Left renal pelvis (tissue), 4 donors: ENCODE measurements around the gene ANKFN1. TPM values are rescaled to one million over a fixed set of nuclear protein-coding genes. Genes with fewer than 3 reads are reported as not detected.

Experiments
- DNase-seq, 4 donors: peaks; one replicate each; pipeline ENCODE4 v3.0.0-alpha.2; 2013; ENCODE audit warnings: low read depth in 4 of 4, low spot score in 3 of 4
- polyA plus RNA-seq, 4 donors: library from polyadenylated mRNA; unstranded; fragments of 120-200 nt; gene quantifications; one replicate each; pipeline ENCODE4 v1.2.1, GENCODE V29; 2013; ENCODE audit not compliant: insufficient read length in 4 of 4

The ANKFN1 gene
- polyA plus RNA-seq, 4 donors = 0.80 to 1.4 (median 1.1) TPM

- DNase-seq = no peak
These were observed 273.6 kb downstream of the ANKFN1 start for GRCh38 chr17:56426901-56427300.

DNA sequence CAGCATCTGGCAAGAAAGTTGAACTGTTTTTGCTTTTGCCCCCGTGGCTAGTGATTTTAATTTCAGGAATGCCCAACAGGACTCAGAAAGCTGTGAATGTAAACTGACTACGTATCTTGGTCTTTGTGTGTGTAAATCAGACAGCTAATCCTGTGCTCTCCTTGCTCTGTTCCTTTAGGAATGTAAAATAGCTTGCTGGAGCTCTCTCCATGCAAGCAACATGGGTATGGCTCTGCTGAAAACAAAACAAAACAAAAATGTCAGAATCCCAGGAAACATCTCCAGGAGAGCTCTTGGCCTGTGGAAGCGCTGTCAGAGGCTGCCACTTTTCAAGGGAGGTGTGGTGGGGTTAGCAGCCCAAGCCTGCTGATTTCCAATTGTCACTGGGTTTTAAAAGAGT is 278.5 kb downstream of the ANKFN1 start:
- DNase-seq = no peak

DNA sequence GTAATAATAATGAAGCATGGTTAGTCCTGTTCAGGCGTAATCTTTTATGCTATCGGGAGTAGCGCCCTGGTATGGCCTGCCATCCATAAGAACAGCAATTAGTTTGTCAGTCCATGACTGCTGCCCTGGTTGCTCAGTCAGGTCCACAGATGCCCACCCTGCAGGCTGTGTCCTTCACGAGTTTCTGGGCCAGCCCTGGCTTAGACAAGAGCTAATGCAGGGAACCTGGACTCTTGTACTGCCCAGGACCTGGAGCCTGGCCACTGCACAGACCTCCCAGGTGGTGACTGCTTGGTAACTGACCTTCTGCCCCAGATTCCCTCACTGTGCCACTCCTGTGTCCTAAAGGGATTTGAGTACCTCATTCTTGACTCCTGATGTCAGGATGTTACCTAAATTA is 279.2 kb downstream of the ANKFN1 start:
- DNase-seq = no peak

- DNase-seq = no peak
These were observed 281.3 kb downstream of the ANKFN1 start for GRCh38 chr17:56434610-56435009.

DNA sequence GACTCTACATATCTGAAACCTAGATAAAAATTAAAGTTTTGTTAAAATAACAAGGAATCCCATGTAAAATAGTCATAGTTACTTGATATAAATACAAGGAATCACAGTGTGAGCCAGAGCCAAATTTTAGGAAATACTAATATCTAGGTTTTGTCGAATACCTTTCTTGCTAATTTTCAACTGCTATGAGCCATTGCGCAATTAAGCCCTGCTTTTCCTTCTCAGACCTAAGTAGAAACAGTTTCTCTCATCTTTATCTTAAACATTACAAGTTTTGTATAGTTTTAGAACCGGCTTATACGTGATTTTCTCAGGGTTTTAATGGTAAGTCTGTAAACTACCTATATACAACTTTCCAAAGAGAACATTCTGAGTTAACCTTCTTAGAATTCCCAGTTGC is 282.9 kb downstream of the ANKFN1 start:
- DNase-seq = no peak

DNA sequence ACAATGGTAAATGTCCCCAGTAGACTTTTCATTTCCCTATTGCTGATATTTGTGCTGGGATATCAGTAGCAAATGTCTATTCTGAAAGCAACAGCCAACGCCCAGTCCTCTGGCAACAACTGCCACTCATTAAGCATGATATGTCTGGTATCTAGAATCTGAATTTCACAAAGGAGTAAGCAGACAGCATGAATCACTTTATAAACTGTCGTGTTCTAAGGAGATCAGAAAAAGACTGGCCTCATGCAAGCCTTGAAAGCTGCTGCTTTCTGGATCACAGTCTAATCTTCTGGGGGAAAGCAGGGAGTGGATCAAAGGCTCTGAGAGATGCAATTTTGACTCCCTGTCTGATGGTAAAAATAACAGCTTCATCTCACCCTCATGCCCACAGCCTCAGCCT is 287.1 kb downstream of the ANKFN1 start:
- DNase-seq = no peak

DNA sequence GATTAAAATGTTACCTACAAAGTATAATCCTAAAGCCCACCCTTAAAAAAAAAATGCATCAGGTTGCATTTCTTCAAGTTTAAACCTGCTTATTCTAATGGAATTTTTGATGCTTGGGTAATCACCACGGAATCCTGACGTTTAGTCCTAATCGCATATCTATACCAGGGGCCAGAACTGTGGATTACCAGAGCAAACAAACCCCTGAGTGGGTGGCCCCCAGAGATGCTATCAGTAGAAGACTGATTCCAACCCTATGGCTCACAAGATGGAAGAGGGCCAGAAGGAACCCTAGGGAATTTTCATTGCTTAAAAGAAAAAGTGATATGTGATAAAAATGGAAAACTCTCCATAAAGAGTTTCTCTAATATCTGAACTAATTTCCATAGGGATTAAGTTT is 288.0 kb downstream of the ANKFN1 start:
- DNase-seq = no peak

GRCh38 chr17:56445692-56446411 is 292.6 kb downstream of the ANKFN1 start:
- DNase-seq = no peak

DNA sequence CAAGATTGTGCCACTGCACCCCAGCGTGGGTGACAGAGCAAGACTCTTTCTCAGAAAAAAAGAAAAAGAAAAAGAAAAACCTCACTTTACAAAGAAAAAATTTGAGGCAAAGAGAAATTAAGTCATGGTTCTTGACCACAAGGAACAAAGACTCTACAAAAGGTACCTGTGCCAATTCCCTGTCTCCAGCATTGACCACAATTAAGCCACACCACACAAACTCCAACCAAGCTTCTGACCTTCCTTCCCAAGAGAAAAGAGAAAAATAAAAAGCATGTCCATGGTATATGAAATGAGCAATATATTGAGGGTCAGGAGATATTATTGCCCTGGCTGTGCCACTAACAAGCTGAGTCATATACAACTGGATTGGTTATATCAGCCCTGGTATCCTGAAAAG is 293.9 kb downstream of the ANKFN1 start:
- DNase-seq = no peak

GRCh38 chr17:56448371-56448770 is 295.1 kb downstream of the ANKFN1 start:
- DNase-seq = no peak

GRCh38 chr17:56449176-56449575 is 295.9 kb downstream of the ANKFN1 start:
- no peak for DNase-seq

DNA sequence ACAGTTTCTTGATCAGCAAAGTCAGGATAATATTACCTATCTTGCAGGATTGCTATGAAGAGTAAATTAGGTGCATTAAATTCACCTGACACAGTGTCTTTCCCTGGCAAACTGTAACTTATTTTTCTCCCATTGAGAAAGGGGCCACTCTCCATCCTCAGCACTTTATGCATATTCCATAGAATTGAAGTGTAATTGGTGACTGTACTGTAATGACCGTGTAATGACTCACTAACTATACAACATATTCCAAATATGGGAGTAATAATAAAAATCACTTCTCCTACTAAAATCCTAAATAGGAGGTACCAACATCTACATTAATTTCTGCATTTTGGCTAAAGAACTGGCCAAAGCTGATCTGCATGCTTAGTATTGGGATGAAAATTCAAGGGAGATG is 298.4 kb downstream of the ANKFN1 start:
- no peak for DNase-seq

DNA sequence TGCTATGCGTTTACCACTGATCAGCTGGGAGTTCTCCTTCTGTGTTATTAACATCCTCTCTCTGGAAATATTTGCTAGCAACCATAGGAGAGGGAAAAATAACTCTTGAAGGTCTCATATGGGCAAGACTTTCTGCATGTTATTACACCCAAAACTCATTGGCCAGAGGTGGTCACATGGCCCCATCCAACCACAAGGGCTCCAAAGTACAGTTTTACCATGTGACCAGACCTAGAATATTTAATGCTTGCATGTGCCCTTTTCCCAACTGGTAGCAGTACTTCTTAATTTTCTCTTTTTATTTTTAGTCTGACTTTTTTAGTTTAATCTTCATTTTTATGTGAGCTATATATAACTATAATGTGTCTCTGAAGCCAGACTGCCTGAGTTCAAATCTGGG is 299.2 kb downstream of the ANKFN1 start:
- DNase-seq = no peak

DNA sequence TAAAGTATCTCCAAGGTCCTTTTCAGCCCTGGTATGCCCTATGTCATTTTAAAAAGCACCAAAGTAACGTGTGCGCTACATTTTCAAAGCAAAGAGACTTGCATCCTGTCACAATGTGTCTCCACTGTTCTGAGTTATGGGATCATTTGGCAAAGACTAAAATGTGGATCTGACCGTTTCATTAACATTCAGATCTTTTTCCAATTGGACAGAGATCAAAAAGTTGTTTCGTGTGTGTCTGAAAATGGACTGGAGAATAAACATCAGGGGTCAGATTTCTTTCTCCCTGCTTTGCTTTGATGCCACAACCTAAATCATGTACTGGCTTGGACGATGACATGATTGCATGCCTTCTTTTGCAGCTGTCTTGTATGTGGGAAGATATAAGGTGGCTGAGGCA is 304.2 kb downstream of the ANKFN1 start:
- no peak for DNase-seq

- DNase-seq = no peak
These were observed 312.6 kb downstream of the ANKFN1 start for GRCh38 chr17:56465886-56466285.

GRCh38 chr17:56468840-56469239 is 315.6 kb downstream of the ANKFN1 start:
- no peak for DNase-seq

DNA sequence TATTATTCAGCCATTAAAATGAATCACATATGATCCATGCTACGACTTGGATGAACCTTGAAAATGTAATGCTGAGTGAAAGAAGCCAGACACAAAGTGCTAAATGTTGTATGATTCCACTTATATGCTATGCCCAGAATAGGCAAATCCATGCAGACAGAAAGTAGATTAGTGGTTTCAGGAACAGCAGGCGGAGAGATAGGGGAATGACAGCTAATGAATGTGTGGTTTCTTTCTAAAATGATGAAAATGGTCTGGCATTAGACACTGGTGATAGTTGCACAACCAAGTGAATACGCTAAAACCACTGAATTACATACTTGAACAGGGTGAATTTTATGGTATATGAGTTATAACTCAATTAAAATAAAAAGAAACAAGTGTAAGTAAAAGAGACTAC is 318.4 kb downstream of the ANKFN1 start:
- DNase-seq = no peak

DNA sequence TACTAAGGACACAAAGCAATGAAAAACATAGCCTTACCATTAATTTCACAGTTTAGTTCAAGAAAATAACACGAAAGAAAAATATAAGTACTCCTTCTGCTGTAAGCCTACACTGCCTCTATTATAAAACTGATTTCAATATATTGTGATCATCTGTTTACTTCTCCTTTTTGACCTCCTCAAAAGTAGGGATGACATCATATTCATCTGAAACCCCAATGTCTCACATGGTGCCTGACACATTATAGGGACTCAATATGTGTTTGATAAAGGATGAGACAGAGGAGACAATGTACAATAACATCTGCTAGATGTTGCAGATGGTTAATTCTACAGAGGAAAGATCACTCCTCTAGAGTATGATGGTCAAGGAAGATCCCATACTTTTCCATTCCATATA is 321.8 kb downstream of the ANKFN1 start:
- DNase-seq = no peak

- DNase-seq = no peak
These were observed 325.7 kb downstream of the ANKFN1 start for GRCh38 chr17:56478836-56479447.

DNA sequence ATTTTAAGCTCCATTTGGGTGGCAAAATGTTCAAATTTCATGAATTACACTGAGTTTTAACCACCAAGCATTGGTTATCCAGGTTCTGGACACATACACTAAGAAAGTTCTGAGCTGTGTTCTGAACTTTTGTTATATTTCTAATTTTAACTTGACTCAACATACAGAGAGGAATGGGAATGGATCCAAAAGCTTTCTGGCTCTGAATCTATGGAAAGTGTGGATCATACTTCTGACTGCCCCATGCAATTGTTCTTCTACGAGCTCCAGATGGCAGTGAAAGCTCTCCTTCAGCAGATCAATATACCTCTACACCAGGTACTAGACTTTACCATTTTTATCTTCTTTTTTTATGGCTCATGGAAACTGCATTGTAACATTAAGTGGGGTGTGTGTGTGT is 327.2 kb downstream of the ANKFN1 start:
- DNase-seq = no peak

GRCh38 chr17:56481659-56482058 is 328.4 kb downstream of the ANKFN1 start:
- DNase-seq = peak in 1 of 4 donors; percentile 12

DNA sequence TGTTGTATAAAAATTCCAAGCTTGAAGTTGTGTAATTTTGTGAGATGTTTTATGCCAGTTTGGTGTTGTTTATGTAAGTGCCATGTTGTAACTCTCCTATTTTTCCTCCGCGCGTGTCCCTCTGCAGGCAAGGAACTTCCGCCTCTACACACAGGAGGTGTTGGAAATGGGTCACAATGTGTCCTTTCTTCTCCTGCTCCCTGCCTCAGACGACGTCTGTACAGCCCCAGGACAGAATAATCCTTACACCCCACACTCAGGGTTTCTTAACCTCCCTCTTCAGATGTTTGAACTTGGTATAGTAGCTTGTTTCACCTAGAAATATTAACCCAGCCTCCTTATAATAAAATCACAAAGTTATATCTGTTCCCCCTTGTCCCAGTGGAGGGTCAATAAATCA is 329.0 kb downstream of the ANKFN1 start:
- no peak for DNase-seq

- DNase-seq = no peak
These were observed 333.5 kb downstream of the ANKFN1 start for GRCh38 chr17:56486732-56487131.
